BJ (cell line): ENCODE measurements around the gene SEMA3B. TPM values are rescaled to one million over a fixed set of nuclear protein-coding genes. Genes with fewer than 3 reads are reported as not detected.
"Not testable (repeated sequence)": the region's sequence is repeated elsewhere in the genome, so short reads cannot be mapped to it uniquely, and the experiment has no call there.

Experiments used
- CTCF ChIA-PET: fragments of 350-600 bp; formaldehyde crosslinking; extraction: SDS; loops from one replicate; lab custom pipeline; 2021; ENCODE audit warnings: antibody characterized with exemption, inconsistent platforms; lab: Yijun Ruan, JAX
- POLR2A ChIA-PET: fragments of 300-600 bp; sonication (Branson Sonifier 250); formaldehyde crosslinking; extraction: SDS; loops from one replicate; lab custom pipeline; 2021; ENCODE audit warnings: antibody characterized with exemption; lab: Charles Lee
- DNase-seq: peaks from one replicate; pipeline ENCODE4 v3.0.0-alpha.2; 2011; ENCODE audit warnings: low read depth
- H3K27me3 ChIP-seq: 2 replicates; pipeline ENCODE4 v1.6.0; 2011; ENCODE audit warnings: low read length; ENCODE audit not compliant: control insufficient read depth, insufficient read depth
- H3K36me3 ChIP-seq: 2 replicates; pipeline ENCODE4 v1.5.1; 2011; ENCODE audit warnings: low read length; ENCODE audit not compliant: control insufficient read depth, insufficient read depth
- H3K4me3 ChIP-seq: 2 replicates; pipeline ENCODE4 v1.5.1; 2011; ENCODE audit warnings: low read depth, mild to moderate bottlenecking, control low read depth, low read length
- polyA plus RNA-seq: library from polyadenylated mRNA; depleted of rRNA; stranded (reverse); fragments of >200 nt; gene quantifications from 2 replicates; pipeline ENCODE4 v1.2.3, GENCODE V29; 2011
- TF ChIP-seq, protein P1 (sequence below): IDR thresholded peaks from 2 replicates; pipeline ENCODE4 v1.5.1; 2011; ENCODE audit warnings: low read depth, mild to moderate bottlenecking, control low read depth, inconsistent platforms, low read length, moderate library complexity; ENCODE audit not compliant: insufficient read depth

Gene SEMA3B
- polyA plus RNA-seq, 1 experiment = 59.0 TPM

GRCh38 chr3:50221411-50222168 is 47.4 kb upstream of the SEMA3B start:
- ChIA-PET POLR2A (no interaction called here), CTCF (interaction anchor here (0.6 to 17.7 kb wide), 6 partner anchors 10 to 101 kb away, joined by 3 to 378 read pairs (median 5); partner anchors contain the start of gene GNAT1)
- Histone ChIP-seq H3K27me3 (peaks cover 9% of the 10 kb centered on the region), H3K36me3 (no peaks in the 10 kb centered on the region), H3K4me3 (no peak overlapping the region)
- no peak for DNase-seq
- TF ChIP-seq, protein P1, sequence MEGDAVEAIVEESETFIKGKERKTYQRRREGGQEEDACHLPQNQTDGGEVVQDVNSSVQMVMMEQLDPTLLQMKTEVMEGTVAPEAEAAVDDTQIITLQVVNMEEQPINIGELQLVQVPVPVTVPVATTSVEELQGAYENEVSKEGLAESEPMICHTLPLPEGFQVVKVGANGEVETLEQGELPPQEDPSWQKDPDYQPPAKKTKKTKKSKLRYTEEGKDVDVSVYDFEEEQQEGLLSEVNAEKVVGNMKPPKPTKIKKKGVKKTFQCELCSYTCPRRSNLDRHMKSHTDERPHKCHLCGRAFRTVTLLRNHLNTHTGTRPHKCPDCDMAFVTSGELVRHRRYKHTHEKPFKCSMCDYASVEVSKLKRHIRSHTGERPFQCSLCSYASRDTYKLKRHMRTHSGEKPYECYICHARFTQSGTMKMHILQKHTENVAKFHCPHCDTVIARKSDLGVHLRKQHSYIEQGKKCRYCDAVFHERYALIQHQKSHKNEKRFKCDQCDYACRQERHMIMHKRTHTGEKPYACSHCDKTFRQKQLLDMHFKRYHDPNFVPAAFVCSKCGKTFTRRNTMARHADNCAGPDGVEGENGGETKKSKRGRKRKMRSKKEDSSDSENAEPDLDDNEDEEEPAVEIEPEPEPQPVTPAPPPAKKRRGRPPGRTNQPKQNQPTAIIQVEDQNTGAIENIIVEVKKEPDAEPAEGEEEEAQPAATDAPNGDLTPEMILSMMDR = no peak

DNA sequence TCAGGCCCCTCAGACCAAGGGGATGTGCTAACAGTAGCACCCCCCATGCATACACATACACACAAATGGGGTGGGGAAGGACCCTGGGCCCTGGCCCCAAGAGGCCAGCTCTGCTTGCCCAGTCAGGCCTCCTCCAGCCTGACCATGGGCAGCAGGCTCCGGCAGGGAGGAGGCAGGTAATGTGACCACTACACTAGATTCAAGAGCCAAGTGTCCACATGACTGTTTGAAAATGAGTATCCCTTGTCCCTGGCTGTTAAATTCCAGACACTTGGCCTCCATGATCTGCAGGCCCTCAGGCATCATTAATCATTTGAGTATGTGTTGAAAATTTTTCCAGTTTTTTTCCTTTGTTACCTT is 46.8 kb upstream of the SEMA3B start:
- DNase-seq = no peak
- ChIA-PET POLR2A (no interaction called here), CTCF (interaction anchor here (1.0 to 17.7 kb wide), 2 partner anchors 25 to 30 kb away, joined by 3 to 378 read pairs; partner anchors contain the start of gene GNAT1)
- TF ChIP-seq, protein P1 = no peak
- Histone ChIP-seq H3K4me3 (no peak overlapping the region), H3K36me3 (no peaks in the 10 kb centered on the region), H3K27me3 (peaks cover 9% of the 10 kb centered on the region)

GRCh38 chr3:50224639-50225038 is 44.3 kb upstream of the SEMA3B start:
- CTCF ChIA-PET = interaction anchor here (1.3 to 17.7 kb wide), 8 partner anchors 9 to 103 kb away, joined by 4 to 378 read pairs (median 32); partner anchors contain the start of genes GNAT1 and SEMA3B
- no peak for DNase-seq
- POLR2A ChIA-PET = no interaction called here
- Histone ChIP-seq H3K36me3 (no peaks in the 10 kb centered on the region), H3K4me3 (no peak overlapping the region), H3K27me3 (peaks cover 7% of the 10 kb centered on the region)
- TF ChIP-seq, protein P1 = no peak

DNA sequence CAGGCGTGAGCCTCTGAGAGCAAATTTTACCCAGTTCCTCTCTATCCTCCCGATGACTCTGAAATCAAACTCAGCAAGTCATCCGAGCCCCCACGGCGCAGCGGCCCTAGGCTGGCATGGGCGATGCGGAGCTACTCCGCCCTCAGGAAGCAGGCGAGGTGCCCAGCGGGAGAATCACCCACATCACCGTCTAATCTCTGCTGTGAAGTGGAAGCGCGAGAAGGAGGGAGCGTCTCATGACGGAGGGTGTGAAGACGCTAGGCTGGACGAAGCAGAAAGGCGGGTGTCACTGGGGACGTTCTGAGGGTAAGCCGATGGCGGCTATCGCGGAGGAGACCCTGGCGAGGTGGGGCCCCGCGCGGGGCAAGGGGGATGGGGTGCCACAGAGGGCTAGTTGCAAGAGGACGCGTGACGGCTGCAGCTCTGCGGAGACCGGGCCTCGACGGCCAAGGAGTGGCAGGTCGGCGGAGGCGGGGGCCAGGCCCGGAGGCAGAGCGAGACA is 42.0 kb upstream of the SEMA3B start:
- POLR2A ChIA-PET = interaction anchor here (0.6 to 0.7 kb wide), 3 partner anchors 46 to 690 kb away, joined by 5 to 12 read pairs (median 6); no protein-coding TSS in a partner anchor
- CTCF ChIA-PET = interaction anchor here (0.6 to 17.7 kb wide), 34 partner anchors 9 to 110 kb away, joined by 3 to 378 read pairs (median 6); partner anchors contain the start of genes GNAI2, GNAT1, HYAL3 and LSMEM2
- TF ChIP-seq, protein P1 = no peak
- no peaks in the 10 kb centered on the region for H3K36me3 ChIP-seq
- DNase-seq = no peak
- peaks cover 7% of the 10 kb centered on the region for H3K27me3 ChIP-seq
- H3K4me3 ChIP-seq = peak overlapping the region; percentile 83

DNA sequence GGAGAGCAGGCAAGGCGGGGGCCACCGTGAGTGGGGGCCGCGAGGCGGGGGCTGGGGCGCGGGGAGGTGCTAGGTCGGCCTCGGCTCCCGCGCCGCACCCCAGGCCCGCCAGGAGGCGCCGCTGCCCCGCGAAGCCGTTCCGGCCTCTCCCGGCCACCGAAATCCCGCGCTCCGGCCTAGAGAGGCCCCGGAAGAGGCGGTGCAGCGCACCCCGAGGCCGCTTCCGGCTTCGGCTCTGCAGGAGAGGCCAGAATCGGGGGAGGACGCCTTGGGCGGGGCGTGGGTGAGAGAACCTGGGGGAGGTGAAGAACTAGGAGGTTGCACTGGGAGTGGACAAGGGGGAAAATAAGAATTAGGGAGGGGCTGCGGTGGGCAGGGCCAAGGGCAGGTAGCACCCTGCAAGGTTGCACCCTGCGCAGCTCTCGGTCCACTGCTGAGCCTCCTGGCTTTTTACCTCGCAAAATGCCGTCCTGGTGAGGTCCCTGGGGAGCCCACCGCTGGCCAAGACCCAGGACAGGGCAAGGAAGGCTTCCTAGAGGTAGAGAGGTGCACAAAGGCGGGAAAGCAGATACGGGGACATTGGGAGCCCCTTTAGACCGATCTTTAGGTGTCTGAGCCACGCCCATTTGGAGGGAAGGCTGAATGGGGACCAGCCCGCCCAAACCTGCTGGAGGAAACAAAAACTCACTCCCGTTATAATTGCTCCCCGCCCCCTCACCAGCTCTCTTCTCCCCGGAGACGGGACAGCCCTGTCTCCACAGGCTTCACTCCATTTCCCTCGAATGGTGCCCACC is 41.4 kb upstream of the SEMA3B start:
- ChIA-PET POLR2A (no interaction called here), CTCF (interaction anchor here (0.6 to 17.7 kb wide), 36 partner anchors 8 to 106 kb away, joined by 3 to 378 read pairs (median 6); partner anchors contain the start of genes GNAI2, GNAT1, HYAL3 and LSMEM2)
- peak overlapping the region; percentile 83 for H3K4me3 ChIP-seq
- no peaks in the 10 kb centered on the region for H3K36me3 ChIP-seq
- no peak for DNase-seq
- H3K27me3 ChIP-seq = peaks cover 7% of the 10 kb centered on the region
- TF ChIP-seq, protein P1 = peak; percentile 54

DNA sequence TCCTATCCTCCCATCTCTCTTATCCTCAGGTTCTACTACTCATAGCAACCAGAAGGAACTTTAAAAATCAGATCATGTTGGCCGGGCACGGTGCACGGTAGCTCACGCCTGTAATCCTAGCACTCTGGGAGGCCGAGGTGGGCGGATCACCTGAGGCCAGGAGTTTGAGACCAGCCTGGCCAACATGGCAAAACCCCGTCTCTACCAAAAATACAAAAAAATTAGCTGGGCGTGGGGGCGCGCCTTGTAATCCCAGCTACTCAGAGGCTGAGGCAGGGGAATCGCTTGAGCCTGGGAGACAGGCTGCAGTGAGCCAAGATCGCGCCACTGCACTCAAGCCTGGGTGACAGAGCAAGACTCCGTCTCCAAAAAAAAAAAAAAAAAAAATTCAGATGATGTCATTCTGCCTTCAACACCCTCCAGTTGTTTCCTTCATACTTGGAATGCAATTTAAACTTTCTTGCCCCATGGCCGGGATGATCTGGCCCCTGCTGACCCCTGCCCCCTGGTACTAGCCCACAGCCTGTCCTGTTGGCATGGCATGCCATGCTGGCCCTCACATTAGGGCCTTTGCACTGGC is 40.7 kb upstream of the SEMA3B start:
- H3K27me3 ChIP-seq, H3K36me3 ChIP-seq, POLR2A ChIA-PET, DNase-seq: not testable (repeated sequence)
- CTCF ChIA-PET = interaction anchor here (1.0 to 17.7 kb wide), 11 partner anchors 12 to 96 kb away, joined by 3 to 378 read pairs (median 8); partner anchors contain the start of genes GNAT1, LSMEM2 and SEMA3B
- H3K4me3 ChIP-seq = peak overlapping the region; percentile 83
